Natural killer cell (primary cell): Measurements from ENCODE around the gene COL8A2. TPM values are rescaled to one million over a fixed set of nuclear protein-coding genes. Genes with fewer than 3 reads are reported as not detected.

Source experiments
- ATAC-seq, 3 donors: fragments of 150-1000 bp in 2 of 3; fragments of 200-7000 bp in 1 of 3; cut with Tn5 transposase; 1 replicate in 1 of 3; 2 replicates in 2 of 3; pipeline ENCODE4 v1.10.0; 2021; ENCODE audit warnings: mild to moderate bottlenecking in 2 of 3, moderate library complexity in 2 of 3
- DNase-seq, 2 donors: peaks; one replicate each; pipeline versions ENCODE4 v3.0.0 to v3.0.0-alpha.2; 2013 to 2021; ENCODE audit warnings: mixed read lengths in 1 of 2
- H3K27ac ChIP-seq: one replicate; pipeline ENCODE4 v1.5.1; 2013; ENCODE audit warnings: mild to moderate bottlenecking, low read length
- H3K27me3 ChIP-seq: one replicate; pipeline ENCODE4 v1.6.1; 2013; ENCODE audit warnings: low read length; ENCODE audit not compliant: control insufficient read depth, insufficient read depth
- H3K36me3 ChIP-seq: one replicate; pipeline ENCODE4 v1.6.1; 2013; ENCODE audit warnings: low read length; ENCODE audit not compliant: control insufficient read depth, insufficient read depth
- H3K4me1 ChIP-seq: one replicate; pipeline ENCODE4 v1.6.1; 2013; ENCODE audit warnings: low read length; ENCODE audit not compliant: control insufficient read depth, insufficient read depth
- H3K4me3 ChIP-seq: one replicate; pipeline ENCODE4 v1.5.1; 2013; ENCODE audit warnings: low read length
- H3K9me3 ChIP-seq: one replicate; pipeline ENCODE4 v1.6.1; 2013; ENCODE audit warnings: low read length; ENCODE audit not compliant: control insufficient read depth, insufficient read depth
- H3K27ac Mint-ChIP-seq, 2 donors: one replicate each; pipeline ENCODE4 v1.8.0; 2022; ENCODE audit warnings: mild to moderate bottlenecking in 2 of 2, mixed read lengths in 2 of 2, moderate library complexity in 1 of 2
- H3K27me3 Mint-ChIP-seq, 2 donors: one replicate each; pipeline ENCODE4 v1.8.0; 2022; ENCODE audit warnings: low read depth in 2 of 2, mixed read lengths in 2 of 2
- H3K36me3 Mint-ChIP-seq: one replicate; pipeline ENCODE4 v1.8.0; 2022; ENCODE audit warnings: mixed read lengths
- H3K4me1 Mint-ChIP-seq, 2 donors: one replicate each; pipeline ENCODE4 v1.8.0; 2022; ENCODE audit warnings: mixed read lengths in 2 of 2
- H3K4me3 Mint-ChIP-seq: one replicate; pipeline ENCODE4 v1.8.0; 2022; ENCODE audit warnings: mild to moderate bottlenecking, moderate library complexity, mixed read lengths
- H3K9me3 Mint-ChIP-seq, 2 donors: one replicate each; pipeline ENCODE4 v1.8.0; 2022; ENCODE audit warnings: mixed read lengths in 2 of 2
- CTCF ChIP-seq: fragments of 200-600 bp; IDR thresholded peaks from one replicate; pipeline ENCODE4 v1.8.0; 2022; ENCODE audit warnings: antibody characterized with exemption
- WGBS: methylation state at CpG from one replicate; pipeline ENCODE4 v1.1.7; 2013; ENCODE audit warnings: missing lambda C conversion rate; ENCODE audit not compliant: insufficient coverage; 5-methylcytosine and 5-hydroxymethylcytosine counted together
- intact Hi-C: fragments of 100-400 bp; cut with micrococcal nuclease; formaldehyde crosslinking; loops from one replicate; pipeline ENCODE4 v1.14.2; 2022
- total RNA-seq, 4 donors: library from RNA; stranded (reverse); fragments of 120-200 nt in 1 of 4; gene quantifications; one replicate each; pipeline versions ENCODE4 v1.2.3 to v1.2.4, GENCODE V29; 2013 to 2022

Gene COL8A2
- total RNA-seq, 3 donors from 2014 or later (not counting 1 experiment from before 2014, with no cell fraction given) = 0.09 to 0.20 (median 0.14) TPM

GRCh38 chr1:36083219-36083618, 41.8 kb downstream of the COL8A2 start:
- Mint-ChIP-seq H3K27ac (no peak overlapping the region), H3K27me3 (peaks cover 12 to 28% of the 10 kb centered on the region in 2 donors), H3K4me3 (no peak overlapping the region), H3K36me3 (no peaks in the 10 kb centered on the region), H3K9me3 (no peaks in the 10 kb centered on the region), H3K4me1 (no peaks in the 10 kb centered on the region)
- intact Hi-C loops = no loop called here
- Histone ChIP-seq H3K27me3 (peaks cover 6% of the 10 kb centered on the region), H3K4me1 (peaks cover 15% of the 10 kb centered on the region), H3K36me3 (no peaks in the 10 kb centered on the region), H3K27ac (no peak overlapping the region), H3K4me3 (no peak overlapping the region), H3K9me3 (no peaks in the 10 kb centered on the region)
- WGBS = 85% methylated on average over 13 of the region's 13 CpGs
- ATAC-seq = no peak
- no peak for TF ChIP-seq CTCF
- DNase-seq = no peak

- no peaks in the 10 kb centered on the region for H3K9me3 Mint-ChIP-seq
- DNase-seq = no peak
- H3K27me3 Mint-ChIP-seq = peaks cover 12 to 28% of the 10 kb centered on the region in 2 donors
- no peak overlapping the region for H3K27ac ChIP-seq
- no peak overlapping the region for H3K4me3 ChIP-seq
- H3K4me1 ChIP-seq = peaks cover 10% of the 10 kb centered on the region
- 80% methylated on average over 3 of the region's 3 CpGs for WGBS
- no peaks in the 10 kb centered on the region for H3K36me3 ChIP-seq
- no peak for TF ChIP-seq CTCF
- intact Hi-C loops = no loop called here
- H3K9me3 ChIP-seq = no peaks in the 10 kb centered on the region
- no peak for ATAC-seq
- peaks cover 6% of the 10 kb centered on the region for H3K27me3 ChIP-seq
- no peak overlapping the region for H3K4me3 Mint-ChIP-seq
- H3K36me3 Mint-ChIP-seq = no peaks in the 10 kb centered on the region
- H3K4me1 Mint-ChIP-seq = no peaks in the 10 kb centered on the region
- H3K27ac Mint-ChIP-seq = no peak overlapping the region
Measured at GRCh38 chr1:36081926-36082485, 43.0 kb downstream of the COL8A2 start.

GRCh38 chr1:36080801-36081200, 44.2 kb downstream of the COL8A2 start:
- peaks cover 12 to 28% of the 10 kb centered on the region in 2 donors for H3K27me3 Mint-ChIP-seq
- H3K27me3 ChIP-seq = peaks cover 6% of the 10 kb centered on the region
- no peaks in the 10 kb centered on the region for H3K4me1 Mint-ChIP-seq
- H3K27ac ChIP-seq = no peak overlapping the region
- ATAC-seq (no peak), DNase-seq (no peak)
- WGBS = 90% methylated on average over 6 of the region's 6 CpGs
- H3K4me3 ChIP-seq = no peak overlapping the region
- H3K4me1 ChIP-seq = peaks cover 10% of the 10 kb centered on the region
- no peak for TF ChIP-seq CTCF
- H3K9me3 Mint-ChIP-seq = no peaks in the 10 kb centered on the region
- H3K27ac Mint-ChIP-seq = no peak overlapping the region
- no peaks in the 10 kb centered on the region for H3K9me3 ChIP-seq
- no peak overlapping the region for H3K4me3 Mint-ChIP-seq
- H3K36me3 ChIP-seq = no peaks in the 10 kb centered on the region
- no peaks in the 10 kb centered on the region for H3K36me3 Mint-ChIP-seq
- intact Hi-C loops = no loop called here

GRCh38 chr1:36080236-36080635, 44.8 kb downstream of the COL8A2 start:
- Mint-ChIP-seq H3K27ac (no peak overlapping the region), H3K27me3 (peaks cover 12 to 28% of the 10 kb centered on the region in 2 donors), H3K4me3 (no peak overlapping the region), H3K36me3 (no peaks in the 10 kb centered on the region), H3K4me1 (no peaks in the 10 kb centered on the region), H3K9me3 (no peaks in the 10 kb centered on the region)
- 97% methylated on average over 3 of the region's 3 CpGs for WGBS
- Histone ChIP-seq H3K36me3 (no peaks in the 10 kb centered on the region), H3K27ac (no peak overlapping the region), H3K4me3 (no peak overlapping the region), H3K9me3 (no peaks in the 10 kb centered on the region), H3K4me1 (peaks cover 10% of the 10 kb centered on the region), H3K27me3 (peaks cover 6% of the 10 kb centered on the region)
- ATAC-seq (no peak), DNase-seq (no peak)
- no peak for TF ChIP-seq CTCF
- intact Hi-C loops = no loop called here
